Measurements from ENCODE around the gene HPS5. TPM values are rescaled to one million over a fixed set of nuclear protein-coding genes. Genes with fewer than 3 reads are reported as not detected.

The HPS5 gene
- polyA plus RNA-seq, 1 experiment = 15.3 TPM

DNA sequence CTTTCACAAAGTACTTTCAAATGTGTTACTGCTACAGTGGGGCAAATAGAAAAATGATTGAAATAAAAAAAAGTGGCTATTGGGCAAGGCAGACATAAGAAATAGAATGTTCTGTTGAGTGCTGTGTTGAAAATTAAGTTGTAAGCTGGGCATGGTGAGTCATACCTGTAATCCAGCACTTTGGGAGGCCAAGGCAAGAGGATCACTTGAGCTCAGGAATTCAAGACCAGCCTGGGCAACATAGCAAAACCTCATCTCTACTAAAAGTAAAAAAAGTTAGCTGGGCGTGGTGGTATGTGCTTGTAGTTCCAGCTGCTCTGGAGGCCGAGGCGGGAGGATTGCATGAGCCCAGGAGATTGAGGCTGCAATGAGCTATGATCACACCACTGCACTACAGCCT, 45.5 kb upstream of the HPS5 start:
- DNase-seq (ENCODE audit: low read depth) = no peak
- POLR2A ChIA-PET = no interaction called here
- Histone ChIP-seq H3K36me3 (ENCODE audit: control insufficient read depth, insufficient read depth, low read length) (peaks cover 10% of the 10 kb centered on the region), H3K27me3 (ENCODE audit: control insufficient read depth, insufficient read depth, low read length) (no peaks in the 10 kb centered on the region), H3K4me3 (ENCODE audit: low read depth, low read length) (no peak overlapping the region)
- TF ChIP-seq, protein P1, sequence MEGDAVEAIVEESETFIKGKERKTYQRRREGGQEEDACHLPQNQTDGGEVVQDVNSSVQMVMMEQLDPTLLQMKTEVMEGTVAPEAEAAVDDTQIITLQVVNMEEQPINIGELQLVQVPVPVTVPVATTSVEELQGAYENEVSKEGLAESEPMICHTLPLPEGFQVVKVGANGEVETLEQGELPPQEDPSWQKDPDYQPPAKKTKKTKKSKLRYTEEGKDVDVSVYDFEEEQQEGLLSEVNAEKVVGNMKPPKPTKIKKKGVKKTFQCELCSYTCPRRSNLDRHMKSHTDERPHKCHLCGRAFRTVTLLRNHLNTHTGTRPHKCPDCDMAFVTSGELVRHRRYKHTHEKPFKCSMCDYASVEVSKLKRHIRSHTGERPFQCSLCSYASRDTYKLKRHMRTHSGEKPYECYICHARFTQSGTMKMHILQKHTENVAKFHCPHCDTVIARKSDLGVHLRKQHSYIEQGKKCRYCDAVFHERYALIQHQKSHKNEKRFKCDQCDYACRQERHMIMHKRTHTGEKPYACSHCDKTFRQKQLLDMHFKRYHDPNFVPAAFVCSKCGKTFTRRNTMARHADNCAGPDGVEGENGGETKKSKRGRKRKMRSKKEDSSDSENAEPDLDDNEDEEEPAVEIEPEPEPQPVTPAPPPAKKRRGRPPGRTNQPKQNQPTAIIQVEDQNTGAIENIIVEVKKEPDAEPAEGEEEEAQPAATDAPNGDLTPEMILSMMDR (IDR thresholded peaks at IDR 0.05; ENCODE audit: insufficient read depth, low read depth, low read length) = no peak
- CTCF ChIA-PET = interaction anchor here (1.9 kb wide), 1 partner anchor 124 kb away, joined by 5 read pairs; no protein-coding TSS in a partner anchor

DNA sequence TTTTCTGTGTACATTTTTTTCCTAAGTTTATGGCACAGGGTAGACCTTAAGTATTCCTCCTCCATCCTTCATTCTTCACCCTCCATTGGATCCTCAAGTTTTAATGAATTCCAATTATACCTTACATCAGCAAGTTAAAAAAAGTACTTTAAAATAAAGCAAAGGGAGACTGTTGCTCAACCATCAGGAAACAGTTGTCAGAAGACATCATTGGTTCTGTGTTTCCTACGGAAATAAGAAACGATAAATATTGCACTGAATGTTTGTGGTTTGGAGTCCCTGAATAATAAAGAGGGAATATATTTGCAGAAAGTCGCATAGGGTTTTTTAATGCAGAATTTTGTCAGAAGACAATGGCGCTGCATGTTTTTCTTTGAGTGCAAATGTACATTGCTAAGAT, 44.3 kb upstream of the HPS5 start:
- no peak for DNase-seq (ENCODE audit: low read depth)
- no peaks in the 10 kb centered on the region for H3K27me3 ChIP-seq (ENCODE audit: control insufficient read depth, insufficient read depth, low read length)
- H3K36me3 ChIP-seq (ENCODE audit: control insufficient read depth, insufficient read depth, low read length) = peaks cover 12% of the 10 kb centered on the region
- ChIA-PET CTCF (no interaction called here), POLR2A (no interaction called here)
- no peak overlapping the region for H3K4me3 ChIP-seq (ENCODE audit: low read depth, low read length)
- TF ChIP-seq, protein P1 (IDR thresholded peaks at IDR 0.05; ENCODE audit: insufficient read depth, low read depth, low read length) = no peak

DNA sequence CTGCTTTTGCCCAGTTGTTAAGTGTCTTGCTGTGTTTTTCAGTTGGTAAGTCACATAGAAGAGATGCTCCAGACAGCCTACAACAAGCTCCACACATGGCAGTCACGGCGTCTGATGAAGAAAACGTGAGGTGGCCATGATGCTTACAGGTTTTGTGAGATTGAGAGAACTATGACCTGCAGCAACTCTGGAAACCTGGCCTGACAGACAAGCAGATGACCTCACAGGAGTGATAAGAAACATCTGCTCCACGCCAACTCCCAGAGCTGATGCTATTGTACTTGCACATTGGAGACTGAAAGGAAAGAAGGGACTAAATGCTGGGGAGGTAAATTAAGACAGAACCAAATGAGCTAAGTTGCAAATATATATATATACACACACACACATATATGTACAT, 43.8 kb upstream of the HPS5 start:
- no peak for DNase-seq (ENCODE audit: low read depth)
- Histone ChIP-seq H3K36me3 (ENCODE audit: control insufficient read depth, insufficient read depth, low read length) (peaks cover 12% of the 10 kb centered on the region), H3K4me3 (ENCODE audit: low read depth, low read length) (no peak overlapping the region), H3K27me3 (ENCODE audit: control insufficient read depth, insufficient read depth, low read length) (no peaks in the 10 kb centered on the region)
- ChIA-PET POLR2A (no interaction called here), CTCF (no interaction called here)
- TF ChIP-seq, protein P1 (IDR thresholded peaks at IDR 0.05; ENCODE audit: insufficient read depth, low read depth, low read length) = no peak

GRCh38 chr11:18364495-18365073, 42.6 kb upstream of the HPS5 start:
- Histone ChIP-seq H3K36me3 (ENCODE audit: control insufficient read depth, insufficient read depth, low read length) (peaks cover 14% of the 10 kb centered on the region), H3K27me3 (ENCODE audit: control insufficient read depth, insufficient read depth, low read length) (no peaks in the 10 kb centered on the region), H3K4me3 (ENCODE audit: low read depth, low read length) (no peak overlapping the region)
- POLR2A ChIA-PET = no interaction called here
- TF ChIP-seq, protein P1 (IDR thresholded peaks at IDR 0.05; ENCODE audit: insufficient read depth, low read depth, low read length) = no peak
- CTCF ChIA-PET = no interaction called here
- DNase-seq (ENCODE audit: low read depth) = no peak

DNA sequence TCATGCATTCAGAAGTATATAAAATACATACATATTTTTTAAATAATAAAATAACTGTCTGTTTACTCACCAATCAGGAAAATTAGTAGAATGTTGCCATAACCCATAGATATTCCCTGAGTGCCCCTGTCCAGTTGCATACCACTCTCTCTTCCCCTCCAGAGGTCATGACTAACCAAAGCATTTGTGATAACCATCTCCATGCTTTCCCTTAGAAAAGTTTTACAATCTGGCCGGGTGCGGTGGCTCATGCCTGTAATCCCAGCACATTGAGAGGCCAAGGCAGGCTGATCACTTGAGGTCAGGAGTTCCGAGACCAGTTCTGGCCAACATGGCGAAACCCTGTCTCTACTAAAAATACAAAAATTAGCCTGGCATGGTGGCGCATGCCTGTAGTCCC, 39.2 kb upstream of the HPS5 start:
- CTCF ChIA-PET = no interaction called here
- TF ChIP-seq, protein P1 (IDR thresholded peaks at IDR 0.05; ENCODE audit: insufficient read depth, low read depth, low read length) = no peak
- Histone ChIP-seq H3K27me3 (ENCODE audit: control insufficient read depth, insufficient read depth, low read length) (no peaks in the 10 kb centered on the region), H3K4me3 (ENCODE audit: low read depth, low read length) (no peak overlapping the region), H3K36me3 (ENCODE audit: control insufficient read depth, insufficient read depth, low read length) (peaks cover 13% of the 10 kb centered on the region)
- POLR2A ChIA-PET = interaction anchor here (0.6 kb wide), 1 partner anchor 39 kb away, joined by 3 read pairs; no protein-coding TSS in a partner anchor
- DNase-seq (ENCODE audit: low read depth) = no peak
